C4-2B (cell line): ENCODE measurements around the gene AMPH.

ENCODE experiments used
- ZFX ChIP-seq: fragments of 450-650 bp; IDR thresholded peaks from 2 replicates; pipeline ENCODE4 v1.6.1; 2017
- TF ChIP-seq, protein P1 (sequence below): fragments of 450-650 bp; conservative IDR thresholded peaks from 2 replicates; pipeline ENCODE4 v1.5.1; 2017; ENCODE audit warnings: mild to moderate bottlenecking

DNA sequence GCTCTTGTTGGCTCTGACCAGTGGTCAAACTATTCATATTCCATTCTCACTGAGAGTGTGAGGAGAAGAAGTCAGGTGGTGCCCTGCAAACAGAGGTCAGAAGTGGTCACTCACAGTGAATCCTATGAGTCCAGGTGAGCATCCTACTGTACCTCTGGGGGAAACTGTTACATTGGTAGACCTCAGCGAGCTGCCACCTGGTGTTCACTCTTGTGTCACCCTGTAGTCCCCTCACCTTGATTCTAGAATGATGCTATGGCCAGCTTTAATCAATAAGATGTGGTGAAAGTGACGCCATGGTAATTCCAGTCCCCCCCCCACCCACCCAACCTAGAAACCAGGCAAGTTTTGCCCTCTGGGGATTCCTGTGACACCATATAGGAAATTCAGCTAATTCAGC, 1.2 kb upstream of the AMPH start:
- TF ChIP-seq, protein P1, sequence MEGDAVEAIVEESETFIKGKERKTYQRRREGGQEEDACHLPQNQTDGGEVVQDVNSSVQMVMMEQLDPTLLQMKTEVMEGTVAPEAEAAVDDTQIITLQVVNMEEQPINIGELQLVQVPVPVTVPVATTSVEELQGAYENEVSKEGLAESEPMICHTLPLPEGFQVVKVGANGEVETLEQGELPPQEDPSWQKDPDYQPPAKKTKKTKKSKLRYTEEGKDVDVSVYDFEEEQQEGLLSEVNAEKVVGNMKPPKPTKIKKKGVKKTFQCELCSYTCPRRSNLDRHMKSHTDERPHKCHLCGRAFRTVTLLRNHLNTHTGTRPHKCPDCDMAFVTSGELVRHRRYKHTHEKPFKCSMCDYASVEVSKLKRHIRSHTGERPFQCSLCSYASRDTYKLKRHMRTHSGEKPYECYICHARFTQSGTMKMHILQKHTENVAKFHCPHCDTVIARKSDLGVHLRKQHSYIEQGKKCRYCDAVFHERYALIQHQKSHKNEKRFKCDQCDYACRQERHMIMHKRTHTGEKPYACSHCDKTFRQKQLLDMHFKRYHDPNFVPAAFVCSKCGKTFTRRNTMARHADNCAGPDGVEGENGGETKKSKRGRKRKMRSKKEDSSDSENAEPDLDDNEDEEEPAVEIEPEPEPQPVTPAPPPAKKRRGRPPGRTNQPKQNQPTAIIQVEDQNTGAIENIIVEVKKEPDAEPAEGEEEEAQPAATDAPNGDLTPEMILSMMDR, result no peak
- no peak for TF ChIP-seq ZFX
